Neural progenitor cell (in vitro differentiated cells): ENCODE measurements around the gene EEF1G. TPM values are rescaled to one million over a fixed set of nuclear protein-coding genes. Genes with fewer than 3 reads are reported as not detected.

Experiments
- DNase-seq: peaks from one replicate; pipeline ENCODE4 v3.0.0-alpha.2; 2016; ENCODE audit warnings: low spot score
- H2AFZ ChIP-seq: fragments of 200-600 bp; sonication (generic); replicated peaks from 2 replicates; pipeline ENCODE4 v1.6.1; 2016; ENCODE audit warnings: antibody characterized with exemption
- H3F3A ChIP-seq: fragments of 200-600 bp; sonication (generic); 2 replicates; pipeline ENCODE4 v1.6.1; 2016; ENCODE audit warnings: antibody characterized with exemption, low read depth
- H3K27ac ChIP-seq: fragments of 200-600 bp; sonication (generic); 2 replicates; pipeline ENCODE4 v1.5.1; 2016; ENCODE audit warnings: mild to moderate bottlenecking
- H3K27me3 ChIP-seq: fragments of 200-600 bp; sonication (generic); 2 replicates; pipeline ENCODE4 v1.6.1; 2016; ENCODE audit warnings: mild to moderate bottlenecking, moderate library complexity
- H3K36me3 ChIP-seq: fragments of 200-600 bp; sonication (generic); 2 replicates; pipeline ENCODE4 v1.5.1; 2016
- H3K4me1 ChIP-seq: fragments of 200-600 bp; sonication (generic); 2 replicates; pipeline ENCODE4 v1.6.1; 2016; ENCODE audit warnings: mixed run types
- H3K4me2 ChIP-seq: fragments of 200-600 bp; sonication (generic); 2 replicates; pipeline ENCODE4 v1.6.1; 2016
- H3K4me3 ChIP-seq: fragments of 200-600 bp; sonication (generic); 2 replicates; pipeline ENCODE4 v1.5.1; 2016
- H3K79me2 ChIP-seq: fragments of 200-600 bp; sonication (generic); 2 replicates; pipeline ENCODE4 v1.6.1; 2016; ENCODE audit warnings: low read depth
- H3K9ac ChIP-seq: fragments of 200-600 bp; sonication (generic); 2 replicates; pipeline ENCODE4 v1.6.1; 2016
- H3K9me3 ChIP-seq: fragments of 200-600 bp; sonication (generic); 2 replicates; pipeline ENCODE4 v1.5.1; 2016; ENCODE audit warnings: low read depth
- H4K20me1 ChIP-seq: fragments of 200-600 bp; sonication (generic); 2 replicates; pipeline ENCODE4 v1.6.1; 2016; ENCODE audit warnings: low read depth
- H3K27ac Mint-ChIP-seq: 3 replicates; pipeline ENCODE4 v1.8.0; 2021; ENCODE audit warnings: mixed read lengths
- H3K27me3 Mint-ChIP-seq: 2 replicates; pipeline ENCODE4 v1.8.0; 2022; ENCODE audit warnings: low read depth, mild to moderate bottlenecking, inconsistent platforms, moderate library complexity, mixed read lengths; ENCODE audit not compliant: insufficient read depth
- H3K36me3 Mint-ChIP-seq: 3 replicates; pipeline ENCODE4 v1.8.0; 2021; ENCODE audit warnings: mixed read lengths
- H3K4me1 Mint-ChIP-seq: 3 replicates; pipeline ENCODE4 v1.8.0; 2021; ENCODE audit warnings: mixed read lengths
- H3K4me3 Mint-ChIP-seq: 3 replicates; pipeline ENCODE4 v1.8.0; 2021; ENCODE audit warnings: mild to moderate bottlenecking, moderate library complexity, mixed read lengths
- H3K9me3 Mint-ChIP-seq: 3 replicates; pipeline ENCODE4 v1.8.0; 2020; ENCODE audit warnings: mixed read lengths
- EZH2 ChIP-seq: fragments of 200-600 bp; sonication (generic); IDR thresholded peaks from 2 replicates; pipeline ENCODE4 v1.6.1; 2017; ENCODE audit warnings: antibody characterized with exemption, mild to moderate bottlenecking, moderate library complexity
- EZH2phosphoT487 ChIP-seq: fragments of 200-600 bp; sonication (generic); IDR thresholded peaks from 2 replicates; pipeline ENCODE4 v1.6.1; 2017; ENCODE audit warnings: antibody characterized with exemption
- total RNA-seq: library from RNA; depleted of rRNA; stranded (reverse); fragments of >200 nt; gene quantifications from 2 replicates; pipeline ENCODE4 v1.2.3, GENCODE V29; 2015; ENCODE audit warnings: low replicate concordance
- TF ChIP-seq, protein P1 (sequence below): fragments of 200-600 bp; sonication (generic); IDR thresholded peaks from 2 replicates; pipeline ENCODE4 v1.5.1; 2017; ENCODE audit warnings: antibody characterized with exemption, mild to moderate bottlenecking

The EEF1G gene
- total RNA-seq, 1 donor from 2014 or later = 2,358 TPM

DNA sequence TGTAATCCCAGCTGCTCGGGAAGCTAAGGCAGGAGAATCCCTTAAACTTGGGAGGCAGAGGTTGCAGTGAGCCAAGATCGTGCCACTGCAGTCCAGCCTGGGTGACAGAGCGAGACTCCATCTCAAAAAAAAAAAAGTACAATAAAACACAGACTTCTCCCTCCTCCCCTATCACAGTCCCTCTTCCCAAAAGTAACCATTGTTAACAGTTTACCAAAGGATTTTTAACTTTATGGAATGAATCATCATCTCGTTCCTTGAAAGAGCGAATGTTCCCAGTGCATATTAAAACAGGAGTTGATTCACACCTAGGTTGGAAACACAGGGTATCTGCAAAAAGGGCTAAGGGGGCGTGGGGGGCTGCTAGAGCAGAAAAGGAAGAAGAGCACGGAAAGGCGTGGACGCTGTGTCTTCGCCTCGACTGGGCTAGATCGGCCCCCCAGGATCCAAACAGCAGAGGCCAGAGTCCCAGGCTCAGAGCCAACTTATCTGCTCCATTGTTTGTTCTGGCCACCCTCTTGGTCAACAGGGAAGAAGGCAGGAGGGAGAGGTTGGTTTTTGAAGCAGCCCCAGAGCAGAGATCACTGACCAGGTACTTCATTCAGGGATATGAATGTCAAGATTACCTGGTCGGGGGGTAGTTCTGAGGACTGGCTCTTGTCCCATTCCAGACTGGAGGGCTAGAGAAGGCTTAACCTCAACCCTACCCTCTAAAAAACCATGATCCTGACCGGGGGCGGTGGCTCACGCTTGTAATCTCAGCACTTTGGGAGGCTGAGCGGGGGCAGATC is 25.0 kb downstream of the EEF1G start:
- Histone ChIP-seq H3K9ac (no peak overlapping the region), H3K36me3 (no peaks in the 10 kb centered on the region), H3K4me3 (no peak overlapping the region), H3K9me3 (no peaks in the 10 kb centered on the region), H3F3A (peaks cover 67% of the 10 kb centered on the region), H2AFZ (no peak overlapping the region), H3K79me2 (no peaks in the 10 kb centered on the region), H4K20me1 (peaks cover 16% of the 10 kb centered on the region), H3K4me1 (peaks cover 40% of the 10 kb centered on the region), H3K27me3 (peaks cover 54% of the 10 kb centered on the region), H3K4me2 (no peak overlapping the region), H3K27ac (no peak overlapping the region)
- H3K9me3 Mint-ChIP-seq = no peaks in the 10 kb centered on the region
- peaks cover 69% of the 10 kb centered on the region for H3K4me1 Mint-ChIP-seq
- no peak overlapping the region for H3K27ac Mint-ChIP-seq
- H3K27me3 Mint-ChIP-seq = peaks cover 27% of the 10 kb centered on the region
- H3K36me3 Mint-ChIP-seq = no peaks in the 10 kb centered on the region
- DNase-seq = no peak
- TF ChIP-seq, protein P1, sequence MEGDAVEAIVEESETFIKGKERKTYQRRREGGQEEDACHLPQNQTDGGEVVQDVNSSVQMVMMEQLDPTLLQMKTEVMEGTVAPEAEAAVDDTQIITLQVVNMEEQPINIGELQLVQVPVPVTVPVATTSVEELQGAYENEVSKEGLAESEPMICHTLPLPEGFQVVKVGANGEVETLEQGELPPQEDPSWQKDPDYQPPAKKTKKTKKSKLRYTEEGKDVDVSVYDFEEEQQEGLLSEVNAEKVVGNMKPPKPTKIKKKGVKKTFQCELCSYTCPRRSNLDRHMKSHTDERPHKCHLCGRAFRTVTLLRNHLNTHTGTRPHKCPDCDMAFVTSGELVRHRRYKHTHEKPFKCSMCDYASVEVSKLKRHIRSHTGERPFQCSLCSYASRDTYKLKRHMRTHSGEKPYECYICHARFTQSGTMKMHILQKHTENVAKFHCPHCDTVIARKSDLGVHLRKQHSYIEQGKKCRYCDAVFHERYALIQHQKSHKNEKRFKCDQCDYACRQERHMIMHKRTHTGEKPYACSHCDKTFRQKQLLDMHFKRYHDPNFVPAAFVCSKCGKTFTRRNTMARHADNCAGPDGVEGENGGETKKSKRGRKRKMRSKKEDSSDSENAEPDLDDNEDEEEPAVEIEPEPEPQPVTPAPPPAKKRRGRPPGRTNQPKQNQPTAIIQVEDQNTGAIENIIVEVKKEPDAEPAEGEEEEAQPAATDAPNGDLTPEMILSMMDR = no peak
- TF ChIP-seq EZH2 (no peak), EZH2phosphoT487 (no peak)
- peak overlapping the region; percentile 33 for H3K4me3 Mint-ChIP-seq

- peaks cover 31% of the 10 kb centered on the region for H3K27me3 Mint-ChIP-seq
- no peak overlapping the region for H3K9ac ChIP-seq
- peaks cover 68% of the 10 kb centered on the region for H3K4me1 Mint-ChIP-seq
- H3K36me3 Mint-ChIP-seq = no peaks in the 10 kb centered on the region
- peak overlapping the region; percentile 68 for H2AFZ ChIP-seq
- peak; percentile 29 for DNase-seq
- TF ChIP-seq EZH2 = no peak
- TF ChIP-seq, protein P1 = no peak
- no peak for TF ChIP-seq EZH2phosphoT487
- H3K27ac Mint-ChIP-seq = peak overlapping the region; percentile 52
- peaks cover 25% of the 10 kb centered on the region for H4K20me1 ChIP-seq
- no peaks in the 10 kb centered on the region for H3K36me3 ChIP-seq
- H3K4me2 ChIP-seq = peak overlapping the region; percentile 98
- H3K9me3 Mint-ChIP-seq = no peaks in the 10 kb centered on the region
- no peaks in the 10 kb centered on the region for H3K9me3 ChIP-seq
- H3K4me1 ChIP-seq = peaks cover 30% of the 10 kb centered on the region
- no peak overlapping the region for H3K27ac ChIP-seq
- H3K27me3 ChIP-seq = peaks cover 64% of the 10 kb centered on the region
- H3K4me3 ChIP-seq = peak overlapping the region; percentile 72
- no peaks in the 10 kb centered on the region for H3K79me2 ChIP-seq
- H3K4me3 Mint-ChIP-seq = peak overlapping the region; percentile 88
- peaks cover 57% of the 10 kb centered on the region for H3F3A ChIP-seq
These were observed 25.9 kb downstream of the EEF1G start for GRCh38 chr11:62547691-62548281.

DNA sequence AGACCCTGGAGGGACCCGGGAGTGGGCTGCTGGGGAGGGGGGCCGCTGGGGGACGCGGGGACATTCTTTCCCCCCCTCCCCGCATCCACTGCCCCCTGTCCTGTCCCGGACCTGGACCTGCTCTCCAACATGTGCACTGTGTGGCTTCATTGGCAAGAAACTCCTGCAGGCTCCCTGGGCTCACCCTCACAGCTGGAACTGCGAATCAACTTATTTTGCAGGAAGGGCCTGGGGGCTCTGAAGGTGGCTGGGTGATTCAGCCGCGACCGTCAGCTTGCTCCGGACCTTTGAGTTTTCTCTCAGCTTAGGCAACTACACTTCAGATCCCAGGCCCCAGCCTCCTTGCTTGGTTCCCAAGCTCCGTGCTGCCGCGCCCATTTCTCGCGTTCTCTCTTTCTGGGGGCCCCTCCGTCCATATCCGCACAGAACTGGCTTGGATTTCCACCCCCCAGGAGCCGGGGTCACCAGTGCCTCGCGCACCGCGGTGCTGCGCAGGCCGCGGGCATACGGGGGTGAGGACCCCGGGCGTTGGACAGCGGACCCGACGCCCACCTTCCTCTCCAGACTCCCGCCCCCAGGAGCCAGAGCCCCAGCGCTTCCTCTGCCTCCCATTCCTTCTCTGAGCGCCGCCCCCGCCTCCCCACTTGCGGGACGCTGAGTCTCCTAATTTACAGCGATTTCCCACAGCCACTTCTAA is 26.6 kb downstream of the EEF1G start:
- Histone ChIP-seq H3K27ac (no peak overlapping the region), H3K4me1 (peaks cover 28% of the 10 kb centered on the region), H3K9me3 (no peaks in the 10 kb centered on the region), H3K79me2 (no peaks in the 10 kb centered on the region), H3F3A (peaks cover 50% of the 10 kb centered on the region), H4K20me1 (peaks cover 25% of the 10 kb centered on the region), H3K27me3 (peaks cover 64% of the 10 kb centered on the region), H3K36me3 (no peaks in the 10 kb centered on the region), H3K4me3 (peak overlapping the region; percentile 72), H2AFZ (peak overlapping the region; percentile 68), H3K4me2 (peak overlapping the region; percentile 98), H3K9ac (no peak overlapping the region)
- Mint-ChIP-seq H3K4me1 (peaks cover 68% of the 10 kb centered on the region), H3K27me3 (peaks cover 32% of the 10 kb centered on the region), H3K27ac (peak overlapping the region; percentile 52), H3K4me3 (peak overlapping the region; percentile 88), H3K9me3 (no peaks in the 10 kb centered on the region), H3K36me3 (no peaks in the 10 kb centered on the region)
- TF ChIP-seq, protein P1 = no peak
- peak; percentile 39 for TF ChIP-seq EZH2
- TF ChIP-seq EZH2phosphoT487 = no peak
- DNase-seq = peak; percentile 62
